ENCODE results near the gene EXOC6B.

The EXOC6B gene

GRCh38 chr2:72454189-72454588, 371.6 kb downstream of the EXOC6B start:
- no peak for TF ChIP-seq CTCF (IDR thresholded peaks at IDR 0.05; ENCODE audit: low read depth, low read length)
- H3K4me3 ChIP-seq (ENCODE audit: low read depth, low read length) = no peak overlapping the region

GRCh38 chr2:72442270-72442669, 383.6 kb downstream of the EXOC6B start:
- TF ChIP-seq CTCF (IDR thresholded peaks at IDR 0.05; ENCODE audit: low read depth, low read length) = no peak
- H3K4me3 ChIP-seq (ENCODE audit: low read depth, low read length) = no peak overlapping the region

GRCh38 chr2:72439892-72440291, 385.9 kb downstream of the EXOC6B start:
- TF ChIP-seq CTCF (IDR thresholded peaks at IDR 0.05; ENCODE audit: low read depth, low read length) = no peak
- no peak overlapping the region for H3K4me3 ChIP-seq (ENCODE audit: low read depth, low read length)

- no peak for TF ChIP-seq CTCF (IDR thresholded peaks at IDR 0.05; ENCODE audit: low read depth, low read length)
- H3K4me3 ChIP-seq (ENCODE audit: low read depth, low read length) = no peak overlapping the region
Measured at GRCh38 chr2:72438364-72438763, 387.5 kb downstream of the EXOC6B start.

GRCh38 chr2:72431737-72432136, 394.1 kb downstream of the EXOC6B start:
- H3K4me3 ChIP-seq (ENCODE audit: low read depth, low read length) = no peak overlapping the region
- TF ChIP-seq CTCF (IDR thresholded peaks at IDR 0.05; ENCODE audit: low read depth, low read length) = no peak

- no peak overlapping the region for H3K4me3 ChIP-seq (ENCODE audit: low read depth, low read length)
- no peak for TF ChIP-seq CTCF (IDR thresholded peaks at IDR 0.05; ENCODE audit: low read depth, low read length)
Measured at GRCh38 chr2:72427022-72427861, 398.6 kb downstream of the EXOC6B start.

GRCh38 chr2:72425996-72426395, 399.8 kb downstream of the EXOC6B start:
- no peak for TF ChIP-seq CTCF (IDR thresholded peaks at IDR 0.05; ENCODE audit: low read depth, low read length)
- no peak overlapping the region for H3K4me3 ChIP-seq (ENCODE audit: low read depth, low read length)

Measured in WI38 (cell line).